SU-DHL-6 (cell line): Measurements from ENCODE around the gene MNT.

Experiments used
- EZH2phosphoT487 ChIP-seq: fragments of 200-600 bp; sonication (generic), shearing (Covaris generic); conservative IDR thresholded peaks from 2 replicates; pipeline ENCODE4 v1.6.1; 2018; ENCODE audit warnings: mild to moderate bottlenecking, antibody characterized with exemption, low read length, moderate library complexity, mixed read lengths
- TF ChIP-seq, protein P1 (sequence below): fragments of 200-600 bp; sonication (generic); IDR thresholded peaks from one replicate; pipeline ENCODE4 v1.5.1; 2017; ENCODE audit warnings: antibody characterized with exemption, mild to moderate bottlenecking, low read length, moderate library complexity; ENCODE audit not compliant: insufficient read depth, poor library complexity, severe bottlenecking

DNA sequence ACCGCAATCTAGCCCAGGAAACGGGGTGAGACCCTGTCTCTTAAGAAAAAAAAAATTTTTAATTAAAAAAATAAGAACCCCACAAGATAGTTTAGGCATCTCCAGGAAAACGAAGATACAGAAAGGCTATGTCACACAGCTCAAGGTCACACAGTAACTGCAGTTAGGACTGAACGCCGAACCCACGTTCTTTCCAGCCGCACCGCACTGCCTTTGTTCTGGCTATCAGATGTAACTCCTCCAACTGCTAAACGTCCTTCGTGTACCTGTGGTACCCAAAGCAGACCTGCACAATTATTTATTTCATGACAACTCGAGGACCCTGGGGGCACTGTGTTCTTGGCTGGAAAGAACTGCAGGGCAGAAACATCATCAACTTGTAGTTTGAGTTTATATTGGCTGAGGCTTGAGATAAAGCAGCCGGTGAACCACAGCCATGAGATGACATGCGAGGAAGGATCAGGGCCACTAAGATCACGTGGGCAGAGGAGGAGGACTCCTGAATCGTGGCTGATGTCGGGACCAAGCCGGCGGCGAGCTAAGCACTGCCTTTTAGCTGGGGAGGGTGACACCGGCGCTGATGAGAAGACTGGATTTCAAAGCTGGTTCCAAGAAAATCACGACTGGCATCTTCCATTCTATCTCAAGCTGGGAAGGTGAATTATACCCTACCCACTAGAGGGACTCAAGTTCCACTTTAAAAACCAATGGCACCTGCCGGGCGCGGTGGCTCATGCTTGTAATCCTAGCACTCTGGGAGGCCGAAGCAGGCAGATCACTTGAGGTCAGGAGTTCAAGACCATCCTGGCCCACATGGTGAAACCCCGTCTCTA, 20.7 kb upstream of the MNT start:
- TF ChIP-seq, protein P1, sequence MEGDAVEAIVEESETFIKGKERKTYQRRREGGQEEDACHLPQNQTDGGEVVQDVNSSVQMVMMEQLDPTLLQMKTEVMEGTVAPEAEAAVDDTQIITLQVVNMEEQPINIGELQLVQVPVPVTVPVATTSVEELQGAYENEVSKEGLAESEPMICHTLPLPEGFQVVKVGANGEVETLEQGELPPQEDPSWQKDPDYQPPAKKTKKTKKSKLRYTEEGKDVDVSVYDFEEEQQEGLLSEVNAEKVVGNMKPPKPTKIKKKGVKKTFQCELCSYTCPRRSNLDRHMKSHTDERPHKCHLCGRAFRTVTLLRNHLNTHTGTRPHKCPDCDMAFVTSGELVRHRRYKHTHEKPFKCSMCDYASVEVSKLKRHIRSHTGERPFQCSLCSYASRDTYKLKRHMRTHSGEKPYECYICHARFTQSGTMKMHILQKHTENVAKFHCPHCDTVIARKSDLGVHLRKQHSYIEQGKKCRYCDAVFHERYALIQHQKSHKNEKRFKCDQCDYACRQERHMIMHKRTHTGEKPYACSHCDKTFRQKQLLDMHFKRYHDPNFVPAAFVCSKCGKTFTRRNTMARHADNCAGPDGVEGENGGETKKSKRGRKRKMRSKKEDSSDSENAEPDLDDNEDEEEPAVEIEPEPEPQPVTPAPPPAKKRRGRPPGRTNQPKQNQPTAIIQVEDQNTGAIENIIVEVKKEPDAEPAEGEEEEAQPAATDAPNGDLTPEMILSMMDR = no peak
- TF ChIP-seq EZH2phosphoT487 = no peak
